ENCODE results near the gene AMPH. TPM values are rescaled to one million over a fixed set of nuclear protein-coding genes. Genes with fewer than 3 reads are reported as not detected.

AMPH gene
- total RNA-seq (not detected), total RNA-seq (0 reads per million in 2 donors)

GRCh38 chr7:38630720-38631673, at the start of gene AMPH:
TSS of gene AMPH (minus strand) at chr7:38631373. CDS start at chr7:38631351, 22 bp downstream.
- no peak within 1 kb of the TSS for H3K27ac Mint-ChIP-seq
- peak within 1 kb of the TSS; percentile 79 for H3K4me3 Mint-ChIP-seq

GRCh38 chr7:38679419-38679818, 48.2 kb upstream of the AMPH start:
- DNase-seq (no peak), ATAC-seq (no peak)
- Mint-ChIP-seq H3K27ac (no peak overlapping the region), H3K27me3 (peaks cover 32% of the 10 kb centered on the region), H3K36me3 (ENCODE audit: low read depth) (no peaks in the 10 kb centered on the region), H3K4me1 (peaks cover 3% of the 10 kb centered on the region), H3K4me3 (no peak overlapping the region)
- no peaks in the 10 kb centered on the region for H3K9me3 ChIP-seq (ENCODE audit: control insufficient read depth, low read length, poor library complexity, severe bottlenecking)

More at GRCh38 chr7:38630720-38631673, at the start of gene AMPH:
- Mint-ChIP-seq H3K27me3 (peaks cover 59% of the 10 kb centered on the region), H3K4me1 (peaks cover 3% of the 10 kb centered on the region), H3K36me3 (ENCODE audit: low read depth) (peaks cover 2% of the 10 kb centered on the region)
- ATAC-seq (no peak), DNase-seq (no peak)
- no peaks in the 10 kb centered on the region for H3K9me3 ChIP-seq (ENCODE audit: control insufficient read depth, low read length, poor library complexity, severe bottlenecking)

DNA sequence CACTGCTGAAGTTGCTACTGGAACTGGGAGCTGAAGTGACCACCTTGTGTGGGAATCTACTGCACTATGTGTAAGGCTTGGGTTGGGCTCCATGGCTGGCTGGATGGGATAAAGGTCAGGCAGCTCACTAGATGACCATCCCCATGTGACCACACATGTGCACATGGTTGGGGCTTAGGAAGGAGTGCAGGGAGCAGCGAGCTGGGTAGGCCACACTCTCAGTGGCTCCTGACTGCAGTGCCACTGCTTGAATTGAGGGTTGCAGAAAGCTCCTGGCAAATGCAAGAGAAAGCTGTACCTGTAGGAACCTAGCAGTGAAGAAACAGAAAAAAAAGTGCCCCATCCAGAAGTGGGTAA, 47.5 kb upstream of the AMPH start:
- Mint-ChIP-seq H3K27ac (no peak overlapping the region), H3K4me1 (peaks cover 4% of the 10 kb centered on the region), H3K36me3 (ENCODE audit: low read depth) (no peaks in the 10 kb centered on the region), H3K4me3 (no peak overlapping the region), H3K27me3 (peaks cover 32% of the 10 kb centered on the region)
- no peaks in the 10 kb centered on the region for H3K9me3 ChIP-seq (ENCODE audit: control insufficient read depth, low read length, poor library complexity, severe bottlenecking)
- ATAC-seq (no peak), DNase-seq (no peak)

DNA sequence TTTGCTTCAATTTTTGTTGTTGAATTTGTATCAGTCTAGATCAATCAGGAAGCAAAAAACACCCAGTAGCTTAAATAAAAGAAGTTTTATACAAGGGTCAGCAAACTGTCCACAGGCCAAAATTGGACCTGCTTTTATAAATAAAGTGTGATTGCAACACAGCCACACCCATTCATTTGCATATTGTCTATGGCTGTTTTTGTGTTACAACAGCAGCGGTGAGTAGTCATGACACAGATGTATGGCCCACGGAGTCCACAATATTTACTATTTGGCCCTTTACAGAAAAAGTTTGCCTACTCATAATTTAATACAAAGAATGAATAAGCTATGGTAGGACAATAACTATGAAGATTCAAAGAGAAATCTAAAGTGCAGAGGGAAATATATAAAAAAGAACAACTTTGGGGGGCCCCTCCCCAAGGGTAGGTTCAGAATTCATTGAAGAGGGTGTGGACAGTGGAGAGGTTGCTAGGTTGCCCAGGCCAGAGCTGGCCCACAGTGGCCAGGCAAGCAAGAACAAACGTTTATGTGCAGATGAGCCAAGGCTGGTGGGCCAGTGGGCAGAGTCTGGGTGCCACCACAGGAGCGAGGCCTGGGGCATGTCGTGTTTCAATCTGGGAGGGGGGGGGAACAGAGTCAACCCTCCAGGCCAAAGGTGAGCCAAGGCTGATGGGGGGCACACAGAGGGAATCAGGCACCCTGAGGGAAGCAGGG, 47.0 kb upstream of the AMPH start:
- ATAC-seq (no peak), DNase-seq (no peak)
- peaks cover 31% of the 10 kb centered on the region for H3K27me3 Mint-ChIP-seq
- peaks cover 4% of the 10 kb centered on the region for H3K4me1 Mint-ChIP-seq
- no peaks in the 10 kb centered on the region for H3K9me3 ChIP-seq (ENCODE audit: control insufficient read depth, low read length, poor library complexity, severe bottlenecking)
- no peak overlapping the region for H3K4me3 Mint-ChIP-seq
- H3K27ac Mint-ChIP-seq, result no peak overlapping the region
- H3K36me3 Mint-ChIP-seq (ENCODE audit: low read depth), result no peaks in the 10 kb centered on the region

DNA sequence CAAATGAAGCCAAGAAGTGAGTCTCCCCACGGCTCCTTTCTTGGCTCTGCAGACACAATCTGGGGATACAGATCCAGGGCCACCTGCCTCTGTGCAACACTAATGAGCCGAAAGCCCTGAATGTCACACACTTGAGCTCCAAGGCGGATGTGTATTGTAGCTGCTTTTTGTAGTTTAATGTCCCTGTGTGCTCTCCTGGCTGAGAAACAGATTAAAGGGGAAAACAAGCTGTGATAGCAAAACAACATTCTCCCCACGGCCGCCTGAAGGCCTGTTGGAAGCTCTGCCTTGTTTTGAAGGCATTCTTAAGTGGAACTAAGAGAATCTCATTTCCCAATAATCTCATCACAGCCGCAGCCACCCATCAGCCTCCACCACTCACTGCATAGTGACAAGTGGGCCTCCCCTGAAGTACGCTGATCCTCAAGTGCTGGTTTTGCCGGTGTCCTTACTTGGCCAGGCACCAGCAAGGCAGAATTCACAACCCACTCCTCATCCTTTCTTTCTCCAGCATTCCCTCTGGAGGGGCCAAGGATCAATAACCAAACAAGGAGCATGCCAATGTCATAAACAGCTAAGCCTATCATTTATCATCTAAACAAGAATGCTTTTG, 44.4 kb upstream of the AMPH start:
- Mint-ChIP-seq H3K27ac (no peak overlapping the region), H3K27me3 (peaks cover 34% of the 10 kb centered on the region), H3K4me3 (no peak overlapping the region), H3K36me3 (ENCODE audit: low read depth) (no peaks in the 10 kb centered on the region), H3K4me1 (peaks cover 4% of the 10 kb centered on the region)
- no peaks in the 10 kb centered on the region for H3K9me3 ChIP-seq (ENCODE audit: control insufficient read depth, low read length, poor library complexity, severe bottlenecking)
- DNase-seq, result no peak
- no peak for ATAC-seq

DNA sequence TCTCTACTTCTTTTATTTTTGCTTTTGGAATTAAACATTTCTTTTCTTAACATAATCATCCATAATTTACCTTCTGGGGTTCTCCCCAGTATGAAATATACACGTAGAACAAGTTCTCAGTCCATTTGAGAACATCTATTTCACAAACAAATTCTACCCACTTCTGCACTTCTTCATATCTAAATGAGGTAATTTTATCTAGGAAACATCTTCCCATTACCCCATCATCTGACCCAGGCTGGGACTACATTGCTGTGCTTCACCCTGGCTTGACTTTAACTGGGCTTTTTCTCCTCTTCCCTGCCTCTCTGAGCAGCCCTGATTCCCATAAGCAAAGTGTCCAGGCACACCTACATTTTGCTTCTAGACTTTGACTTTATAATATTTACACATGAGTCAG, 43.3 kb upstream of the AMPH start:
- ATAC-seq, result no peak

GRCh38 chr7:38673795-38674194, 42.6 kb upstream of the AMPH start:
- H3K27ac Mint-ChIP-seq, result no peak overlapping the region
- DNase-seq (no peak), ATAC-seq (peak; percentile 23)
- H3K27me3 Mint-ChIP-seq, result peaks cover 40% of the 10 kb centered on the region
- H3K4me1 Mint-ChIP-seq, result peaks cover 4% of the 10 kb centered on the region
- no peaks in the 10 kb centered on the region for H3K36me3 Mint-ChIP-seq (ENCODE audit: low read depth)
- H3K9me3 ChIP-seq (ENCODE audit: control insufficient read depth, low read length, poor library complexity, severe bottlenecking), result no peaks in the 10 kb centered on the region
- H3K4me3 Mint-ChIP-seq, result no peak overlapping the region

More for the DNA sequence above, 43.3 kb upstream of the AMPH start:
- Mint-ChIP-seq H3K36me3 (ENCODE audit: low read depth) (no peaks in the 10 kb centered on the region), H3K4me1 (peaks cover 4% of the 10 kb centered on the region), H3K27me3 (peaks cover 33% of the 10 kb centered on the region), H3K4me3 (no peak overlapping the region), H3K27ac (no peak overlapping the region)
- H3K9me3 ChIP-seq (ENCODE audit: control insufficient read depth, low read length, poor library complexity, severe bottlenecking), result no peaks in the 10 kb centered on the region
- DNase-seq, result no peak

- ATAC-seq, result peak; percentile 59
- H3K36me3 Mint-ChIP-seq (ENCODE audit: low read depth), result no peaks in the 10 kb centered on the region
- no peak for DNase-seq
- peaks cover 4% of the 10 kb centered on the region for H3K4me1 Mint-ChIP-seq
- no peak overlapping the region for H3K4me3 Mint-ChIP-seq
- no peak overlapping the region for H3K27ac Mint-ChIP-seq
- H3K27me3 Mint-ChIP-seq, result peaks cover 45% of the 10 kb centered on the region
- H3K9me3 ChIP-seq (ENCODE audit: control insufficient read depth, low read length, poor library complexity, severe bottlenecking), result no peaks in the 10 kb centered on the region
Measured at GRCh38 chr7:38671911-38672905, 41.0 kb upstream of the AMPH start.

DNA sequence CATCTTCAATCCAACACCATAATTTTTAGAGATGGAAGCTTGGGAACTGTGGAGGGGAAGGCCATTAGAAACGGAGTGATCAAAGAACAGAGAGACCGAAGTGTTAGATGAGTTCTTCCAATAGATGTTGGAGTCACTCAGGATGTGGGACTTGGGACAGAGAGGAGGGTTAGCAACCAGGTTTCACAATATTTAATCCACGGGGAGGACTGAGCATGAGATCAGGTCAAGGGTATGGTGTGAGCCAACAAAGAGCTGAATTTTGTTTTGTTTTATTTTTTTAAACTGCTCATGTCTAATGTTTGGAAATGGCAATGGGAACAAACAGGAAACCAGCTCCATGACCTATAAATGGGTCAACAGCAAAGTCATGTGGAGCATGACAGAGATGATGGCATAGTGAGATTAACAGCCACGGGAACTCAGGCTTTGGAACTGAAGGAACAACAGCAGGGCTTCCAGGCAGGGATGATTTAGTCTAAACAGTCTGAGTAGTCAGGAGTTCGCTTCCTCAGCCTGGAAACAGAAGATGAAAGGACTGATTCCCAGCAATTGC, 38.9 kb upstream of the AMPH start:
- H3K27me3 Mint-ChIP-seq, result peaks cover 43% of the 10 kb centered on the region
- no peak overlapping the region for H3K4me3 Mint-ChIP-seq
- ATAC-seq, result no peak
- H3K27ac Mint-ChIP-seq, result no peak overlapping the region
- H3K36me3 Mint-ChIP-seq (ENCODE audit: low read depth), result no peaks in the 10 kb centered on the region
- H3K4me1 Mint-ChIP-seq, result peaks cover 4% of the 10 kb centered on the region
- no peak for DNase-seq
- no peaks in the 10 kb centered on the region for H3K9me3 ChIP-seq (ENCODE audit: control insufficient read depth, low read length, poor library complexity, severe bottlenecking)

GRCh38 chr7:38664972-38665371, 33.8 kb upstream of the AMPH start:
- no peaks in the 10 kb centered on the region for H3K4me1 Mint-ChIP-seq

GRCh38 chr7:38660427-38661099, 29.4 kb upstream of the AMPH start:
- ATAC-seq (peak; percentile 64), DNase-seq (no peak)
- peaks cover 7% of the 10 kb centered on the region for H3K36me3 Mint-ChIP-seq (ENCODE audit: low read depth)
- no peak overlapping the region for H3K4me3 Mint-ChIP-seq
- no peak overlapping the region for H3K27ac Mint-ChIP-seq
- peaks cover 67% of the 10 kb centered on the region for H3K27me3 Mint-ChIP-seq
- H3K4me1 Mint-ChIP-seq, result peaks cover 6% of the 10 kb centered on the region
- H3K9me3 ChIP-seq (ENCODE audit: control insufficient read depth, low read length, poor library complexity, severe bottlenecking), result no peaks in the 10 kb centered on the region

More at GRCh38 chr7:38664972-38665371, 33.8 kb upstream of the AMPH start:
- peaks cover 56% of the 10 kb centered on the region for H3K27me3 Mint-ChIP-seq
- no peak overlapping the region for H3K27ac Mint-ChIP-seq
- ATAC-seq (no peak), DNase-seq (no peak)
- H3K9me3 ChIP-seq (ENCODE audit: control insufficient read depth, low read length, poor library complexity, severe bottlenecking), result no peaks in the 10 kb centered on the region
- H3K36me3 Mint-ChIP-seq (ENCODE audit: low read depth), result peaks cover 3% of the 10 kb centered on the region
- H3K4me3 Mint-ChIP-seq, result no peak overlapping the region

GRCh38 chr7:38659931-38660330, 28.8 kb upstream of the AMPH start:
- Mint-ChIP-seq H3K27ac (no peak overlapping the region), H3K27me3 (peaks cover 73% of the 10 kb centered on the region), H3K4me3 (no peak overlapping the region), H3K36me3 (ENCODE audit: low read depth) (peaks cover 7% of the 10 kb centered on the region), H3K4me1 (peaks cover 6% of the 10 kb centered on the region)
- no peak for DNase-seq
- no peak for ATAC-seq
- H3K9me3 ChIP-seq (ENCODE audit: control insufficient read depth, low read length, poor library complexity, severe bottlenecking), result no peaks in the 10 kb centered on the region

Measured in T-helper 17 cell (primary cell).